ENCODE results near the gene SLC38A10.

Gene SLC38A10

GRCh38 chr17:81295676-81296381, 722 bp upstream of the SLC38A10 start:
- peak overlapping the region; percentile 76 for H3K4me3 ChIP-seq (ENCODE audit: control insufficient read depth, low read depth, low read length)
- TF ChIP-seq, protein P1, sequence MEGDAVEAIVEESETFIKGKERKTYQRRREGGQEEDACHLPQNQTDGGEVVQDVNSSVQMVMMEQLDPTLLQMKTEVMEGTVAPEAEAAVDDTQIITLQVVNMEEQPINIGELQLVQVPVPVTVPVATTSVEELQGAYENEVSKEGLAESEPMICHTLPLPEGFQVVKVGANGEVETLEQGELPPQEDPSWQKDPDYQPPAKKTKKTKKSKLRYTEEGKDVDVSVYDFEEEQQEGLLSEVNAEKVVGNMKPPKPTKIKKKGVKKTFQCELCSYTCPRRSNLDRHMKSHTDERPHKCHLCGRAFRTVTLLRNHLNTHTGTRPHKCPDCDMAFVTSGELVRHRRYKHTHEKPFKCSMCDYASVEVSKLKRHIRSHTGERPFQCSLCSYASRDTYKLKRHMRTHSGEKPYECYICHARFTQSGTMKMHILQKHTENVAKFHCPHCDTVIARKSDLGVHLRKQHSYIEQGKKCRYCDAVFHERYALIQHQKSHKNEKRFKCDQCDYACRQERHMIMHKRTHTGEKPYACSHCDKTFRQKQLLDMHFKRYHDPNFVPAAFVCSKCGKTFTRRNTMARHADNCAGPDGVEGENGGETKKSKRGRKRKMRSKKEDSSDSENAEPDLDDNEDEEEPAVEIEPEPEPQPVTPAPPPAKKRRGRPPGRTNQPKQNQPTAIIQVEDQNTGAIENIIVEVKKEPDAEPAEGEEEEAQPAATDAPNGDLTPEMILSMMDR (conservative IDR thresholded peaks at IDR 0.05; ENCODE audit: control insufficient read depth, insufficient read depth, low read depth, low read length), result peak; percentile 42
- DNase-seq (ENCODE audit: low read depth), result peak; percentile 39

DNA sequence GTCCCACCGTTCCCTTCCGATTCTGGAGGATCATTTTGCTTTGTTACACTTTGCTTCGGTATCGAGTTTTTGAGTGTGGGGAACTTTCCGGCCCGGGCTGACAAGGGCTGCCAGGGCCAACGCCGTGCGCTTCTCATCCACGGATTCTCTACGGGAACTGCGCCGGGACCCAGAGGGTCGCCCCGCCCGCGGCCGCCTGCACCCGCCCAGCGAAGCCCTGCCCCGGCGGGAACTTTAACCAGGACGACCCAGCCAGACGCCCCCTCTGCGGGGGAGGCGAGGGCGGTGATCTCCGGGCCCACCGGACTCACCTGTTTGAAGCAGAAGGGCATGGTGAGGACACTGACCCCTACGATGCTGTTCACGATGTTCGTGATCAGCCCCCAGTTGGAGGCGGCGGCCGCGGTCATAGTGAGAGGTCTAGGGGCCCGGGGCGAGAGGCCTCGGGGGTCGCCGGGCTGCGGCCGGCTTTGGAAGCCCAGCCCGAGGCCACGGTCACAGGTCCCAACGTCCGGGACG, 536 bp downstream of the SLC38A10 start:
- H3K4me3 ChIP-seq (ENCODE audit: control insufficient read depth, low read depth, low read length), result peak overlapping the region; percentile 76
- TF ChIP-seq, protein P1 (conservative IDR thresholded peaks at IDR 0.05; ENCODE audit: control insufficient read depth, insufficient read depth, low read depth, low read length), result no peak
- DNase-seq (ENCODE audit: low read depth), result peak; percentile 11

- TF ChIP-seq, protein P1 (conservative IDR thresholded peaks at IDR 0.05; ENCODE audit: control insufficient read depth, insufficient read depth, low read depth, low read length), result no peak
- no peak overlapping the region for H3K4me3 ChIP-seq (ENCODE audit: control insufficient read depth, low read depth, low read length)
- DNase-seq (ENCODE audit: low read depth), result no peak
These were observed 2.7 kb downstream of the SLC38A10 start for GRCh38 chr17:81292450-81292849.

GRCh38 chr17:81291662-81292061, 3.4 kb downstream of the SLC38A10 start:
- TF ChIP-seq, protein P1 (conservative IDR thresholded peaks at IDR 0.05; ENCODE audit: control insufficient read depth, insufficient read depth, low read depth, low read length), result peak; percentile 83
- no peak overlapping the region for H3K4me3 ChIP-seq (ENCODE audit: control insufficient read depth, low read depth, low read length)
- peak; percentile 69 for DNase-seq (ENCODE audit: low read depth)

DNA sequence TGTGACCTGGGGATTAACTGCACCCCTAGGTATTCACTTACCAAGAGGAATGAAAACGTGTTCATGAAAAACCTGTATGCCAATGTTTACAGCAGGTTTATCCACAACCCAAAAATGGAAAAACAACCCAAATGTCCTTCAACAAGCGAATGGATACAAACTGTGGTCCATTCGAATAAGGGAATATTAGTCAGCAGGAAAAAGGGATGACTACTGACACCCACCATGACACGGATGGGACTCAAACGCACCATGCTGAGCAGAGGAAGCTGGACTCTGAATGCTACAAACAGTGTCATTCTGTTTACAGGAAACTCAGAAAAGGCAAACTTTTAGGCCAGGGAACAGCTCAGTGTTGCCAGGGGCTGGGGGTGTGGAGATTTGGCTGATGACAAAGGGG, 4.9 kb downstream of the SLC38A10 start:
- no peak overlapping the region for H3K4me3 ChIP-seq (ENCODE audit: control insufficient read depth, low read depth, low read length)
- DNase-seq (ENCODE audit: low read depth), result no peak
- TF ChIP-seq, protein P1 (conservative IDR thresholded peaks at IDR 0.05; ENCODE audit: control insufficient read depth, insufficient read depth, low read depth, low read length), result no peak

DNA sequence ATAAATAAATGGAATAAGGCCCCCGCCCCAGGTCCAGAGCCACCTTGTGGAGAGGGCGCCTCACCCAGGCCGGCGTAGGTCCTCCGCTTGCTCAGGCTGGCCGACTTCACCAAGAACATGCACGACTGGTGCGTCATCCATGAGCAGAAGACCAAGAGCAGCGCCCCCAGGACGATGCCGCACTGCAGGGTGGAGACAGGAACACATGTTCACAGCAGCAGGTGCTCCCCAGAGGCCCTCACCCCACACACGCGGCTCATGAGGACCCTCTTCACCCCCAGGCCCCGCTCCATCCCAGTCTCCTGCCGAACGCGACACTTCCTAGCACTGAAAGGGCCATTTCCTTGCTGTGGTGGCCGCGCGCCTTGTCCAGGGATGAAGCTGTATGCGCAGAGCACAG, 5.5 kb downstream of the SLC38A10 start:
- DNase-seq (ENCODE audit: low read depth), result no peak
- TF ChIP-seq, protein P1 (conservative IDR thresholded peaks at IDR 0.05; ENCODE audit: control insufficient read depth, insufficient read depth, low read depth, low read length), result no peak

More for the DNA sequence above, 5.5 kb downstream of the SLC38A10 start:
- H3K4me3 ChIP-seq (ENCODE audit: control insufficient read depth, low read depth, low read length), result no peak overlapping the region

All from fibroblast of mammary gland (primary cell).